ENCODE data around the gene HS6ST2. TPM values are rescaled to one million over a fixed set of nuclear protein-coding genes. Genes with fewer than 3 reads are reported as not detected.

Gene HS6ST2
- total RNA-seq, 1 donor from 2014 or later, result 29.1 TPM

- DNase-seq, result no peak
These were observed 285.1 kb downstream of the HS6ST2 start for GRCh38 chrX:132673331-132673730.

- no peak for DNase-seq
These were observed 287.2 kb downstream of the HS6ST2 start for GRCh38 chrX:132671229-132671641.

DNA sequence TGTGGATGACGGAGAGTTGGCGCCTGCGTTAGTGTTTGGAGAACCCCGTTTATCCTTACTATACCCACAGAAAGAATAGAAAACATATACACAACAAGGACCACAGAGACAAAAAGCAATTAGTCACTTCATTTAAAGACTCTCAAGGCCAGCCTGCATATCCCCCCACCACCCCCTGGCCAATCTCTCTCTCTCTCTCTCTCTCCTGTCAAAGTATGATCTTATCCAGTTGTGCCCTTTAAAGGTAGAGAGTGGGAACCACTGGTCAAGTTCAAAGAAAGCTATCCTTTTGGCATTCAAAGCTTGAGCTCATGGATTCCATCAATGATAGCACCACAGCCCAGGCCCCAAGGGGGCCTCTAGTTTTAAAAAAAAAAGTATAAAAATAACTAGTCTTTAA, 289.3 kb downstream of the HS6ST2 start:
- DNase-seq, result no peak

DNA sequence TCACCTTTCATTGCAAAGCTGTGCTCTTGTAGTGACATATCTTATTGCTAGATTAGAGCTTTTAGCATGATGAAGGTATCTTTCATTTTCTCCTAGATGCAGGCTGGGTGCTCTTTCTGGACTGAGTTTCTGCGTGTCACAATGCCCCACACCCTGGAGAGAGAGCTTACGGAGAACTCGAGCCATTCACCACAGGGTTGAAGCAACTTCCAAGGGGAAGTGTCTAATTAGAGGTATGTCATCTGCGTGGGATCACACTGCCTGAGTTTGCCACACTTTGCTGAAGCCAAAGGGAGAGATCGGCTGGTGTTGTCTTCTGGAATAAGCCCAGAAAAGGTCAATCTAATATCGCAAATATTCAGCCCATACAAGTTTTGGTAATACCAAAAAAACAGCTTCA, 290.3 kb downstream of the HS6ST2 start:
- no peak for DNase-seq

DNA sequence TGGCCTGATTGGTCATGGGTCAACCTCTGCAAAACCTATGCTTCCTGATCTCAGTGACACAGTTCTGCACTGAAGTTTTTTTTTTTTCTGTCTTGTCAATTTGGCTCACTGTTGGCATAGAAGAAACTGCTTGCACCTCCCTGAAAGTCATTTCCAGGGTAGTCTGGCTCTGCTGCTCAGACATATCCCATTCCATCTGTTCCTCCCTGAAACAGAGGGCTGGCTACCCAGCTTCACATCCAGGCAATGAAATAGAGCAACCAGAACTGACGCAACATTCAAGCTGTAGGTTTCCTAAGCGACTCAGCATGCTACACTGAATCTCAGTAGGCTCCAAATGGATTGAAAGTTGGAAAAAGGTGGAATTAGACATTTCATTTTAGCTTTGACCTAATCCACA, 292.8 kb downstream of the HS6ST2 start:
- no peak for DNase-seq

DNA sequence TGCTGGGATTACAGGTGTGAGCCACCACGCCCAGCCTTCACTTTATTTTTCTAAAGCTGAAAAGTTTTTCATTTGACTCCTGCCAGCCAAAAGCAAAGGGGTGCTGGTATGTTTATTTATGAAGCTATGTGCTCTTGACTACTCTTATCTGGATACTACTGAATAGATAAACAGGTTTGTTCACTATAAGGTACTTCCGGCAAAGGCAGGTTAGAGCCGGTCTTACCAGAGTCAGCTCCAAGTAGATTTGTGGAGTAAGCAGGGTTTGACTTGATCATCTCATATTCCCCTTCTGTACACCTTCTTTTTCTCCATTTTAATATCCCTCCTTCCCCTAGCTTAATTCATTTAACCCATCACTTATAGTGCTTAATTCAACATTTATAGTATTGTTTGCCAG, 294.2 kb downstream of the HS6ST2 start:
- DNase-seq, result no peak

DNA sequence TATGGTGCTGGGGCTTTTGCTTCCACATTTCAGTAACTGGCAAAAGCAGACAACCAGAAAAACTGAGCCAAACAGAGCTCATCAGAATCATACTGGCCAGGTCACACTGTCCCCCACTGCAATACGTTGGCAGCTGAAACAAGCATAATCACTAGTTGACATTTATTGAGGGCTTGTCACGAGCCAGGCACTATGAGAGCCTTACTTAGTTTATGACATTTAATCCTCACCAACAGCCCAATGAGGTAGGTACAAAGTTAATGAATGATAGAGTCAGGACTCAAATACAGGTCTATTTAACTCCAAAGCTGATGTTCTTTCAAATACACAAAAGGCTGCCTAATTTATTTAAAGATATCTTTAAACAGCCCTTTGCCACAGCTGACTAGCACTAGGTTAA, 295.6 kb downstream of the HS6ST2 start:
- DNase-seq, result no peak

DNA sequence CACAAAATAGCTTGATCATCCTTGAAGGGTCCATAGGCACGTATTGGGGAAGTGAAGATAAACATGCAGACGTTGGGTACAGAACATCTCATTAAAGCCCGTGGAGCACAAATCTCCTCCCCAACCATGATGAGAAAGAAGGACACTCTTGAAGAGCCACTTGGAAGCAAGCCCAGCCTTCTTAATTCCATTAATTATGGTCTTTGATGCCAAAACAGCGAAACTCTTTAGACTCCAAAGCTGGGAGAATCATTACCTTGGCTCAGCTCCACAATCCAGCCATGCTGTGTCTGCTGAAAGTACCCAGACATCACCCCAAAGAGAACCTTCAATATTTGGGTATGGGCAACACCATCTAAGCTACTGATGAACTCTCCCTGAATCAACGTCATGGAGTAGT, 300.6 kb downstream of the HS6ST2 start:
- peak; percentile 45 for DNase-seq

GRCh38 chrX:132652871-132653270, 305.6 kb downstream of the HS6ST2 start:
- DNase-seq, result no peak

- no peak for DNase-seq
These were observed 306.9 kb downstream of the HS6ST2 start for GRCh38 chrX:132651421-132652086.

- no peak for DNase-seq
These were observed 309.5 kb downstream of the HS6ST2 start for GRCh38 chrX:132648895-132649294.

- DNase-seq, result no peak
These were observed 319.0 kb downstream of the HS6ST2 start for GRCh38 chrX:132639446-132639845.

DNA sequence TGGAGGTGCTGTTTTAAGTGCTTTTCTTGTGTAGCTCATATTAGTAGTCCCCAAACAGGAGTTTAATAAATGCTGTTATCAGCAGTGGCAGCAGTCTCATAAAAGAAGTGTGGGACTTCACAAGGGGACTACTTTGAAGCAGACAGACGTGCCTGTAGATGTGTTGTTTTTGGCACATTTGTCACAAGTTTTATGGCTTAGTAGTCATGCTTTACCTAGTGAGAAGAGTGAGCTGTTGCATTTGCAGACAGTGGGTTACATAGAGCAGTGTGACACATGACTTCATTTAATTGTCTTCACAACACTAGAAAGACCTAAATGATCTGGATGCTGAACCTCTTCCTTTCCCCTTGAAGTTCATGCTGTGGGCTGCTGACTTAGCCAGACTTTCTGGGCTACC, 320.1 kb downstream of the HS6ST2 start:
- DNase-seq, result no peak

- DNase-seq, result peak; percentile 10
These were observed 322.3 kb downstream of the HS6ST2 start for GRCh38 chrX:132636080-132636479.

DNA sequence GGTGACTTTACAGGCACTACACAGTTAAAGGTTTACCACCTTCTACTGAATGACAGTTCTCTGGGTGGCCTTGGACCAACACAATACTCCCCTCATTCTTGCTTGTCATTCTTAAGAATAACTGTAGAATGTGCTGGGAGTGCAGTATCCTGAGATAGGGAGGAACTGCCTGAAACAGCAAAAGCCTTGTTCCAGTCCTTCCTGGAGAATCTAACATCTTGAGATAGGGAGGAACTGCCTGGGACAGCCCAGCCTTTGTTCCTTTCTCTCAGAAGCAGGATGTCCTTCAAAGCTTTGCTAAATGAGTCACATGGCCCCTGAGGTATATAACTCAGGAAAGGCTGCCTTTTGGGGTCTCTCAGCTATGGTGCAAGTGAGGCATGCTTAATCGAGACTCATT, 323.9 kb downstream of the HS6ST2 start:
- no peak for DNase-seq

DNA sequence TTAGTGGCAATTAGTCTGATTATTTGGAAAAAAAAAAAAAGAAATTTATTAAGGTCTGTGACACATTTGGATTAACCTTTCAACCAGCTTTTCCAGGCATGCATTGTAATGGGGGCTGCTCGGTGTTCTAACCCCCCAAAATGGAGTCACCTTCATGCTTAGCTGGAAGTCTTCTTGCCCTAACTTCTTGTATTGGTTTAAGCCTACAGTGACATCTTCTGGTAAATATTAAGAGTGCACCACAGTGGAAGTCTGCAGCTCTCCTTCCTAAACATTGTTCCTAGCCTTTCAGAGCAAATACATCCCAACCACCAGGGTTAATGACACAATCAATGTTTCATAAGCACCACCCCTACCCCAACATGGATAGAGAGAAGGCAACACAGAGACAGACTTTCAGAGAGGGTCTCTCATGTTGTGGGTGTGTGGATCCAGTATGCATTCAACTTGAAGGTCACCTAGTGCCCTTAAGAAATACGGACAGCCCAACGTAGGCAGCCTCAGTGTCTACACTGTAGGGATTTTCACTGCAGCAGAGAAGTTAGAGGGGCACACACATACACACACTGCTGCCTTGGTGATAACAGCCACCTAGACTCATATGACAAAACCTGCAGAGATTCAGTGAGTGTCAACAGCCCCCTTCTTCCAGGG, 326.7 kb downstream of the HS6ST2 start:
- peak; percentile 38 for DNase-seq

GRCh38 chrX:132624466-132624865, 334.0 kb downstream of the HS6ST2 start:
- DNase-seq, result no peak

DNA sequence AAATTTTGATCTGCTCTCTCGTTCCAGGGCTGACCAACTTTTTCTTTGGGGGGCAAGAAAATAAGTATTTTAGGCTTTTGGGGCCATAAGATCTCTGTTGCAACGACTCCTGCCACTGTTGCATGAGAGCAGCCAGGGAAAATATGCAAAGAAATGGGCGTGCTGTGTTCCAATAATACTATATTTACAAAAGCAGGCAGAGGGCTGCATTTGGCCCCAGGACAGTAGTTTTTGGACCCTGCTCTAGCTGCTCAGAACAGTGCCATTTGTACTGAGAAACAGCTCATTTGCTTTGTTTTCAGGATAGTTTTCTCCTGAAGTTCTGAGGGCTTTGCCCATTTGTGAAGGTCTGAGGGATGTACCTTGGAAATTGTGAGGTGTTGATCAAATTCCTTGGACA, 334.5 kb downstream of the HS6ST2 start:
- DNase-seq, result no peak

DNA sequence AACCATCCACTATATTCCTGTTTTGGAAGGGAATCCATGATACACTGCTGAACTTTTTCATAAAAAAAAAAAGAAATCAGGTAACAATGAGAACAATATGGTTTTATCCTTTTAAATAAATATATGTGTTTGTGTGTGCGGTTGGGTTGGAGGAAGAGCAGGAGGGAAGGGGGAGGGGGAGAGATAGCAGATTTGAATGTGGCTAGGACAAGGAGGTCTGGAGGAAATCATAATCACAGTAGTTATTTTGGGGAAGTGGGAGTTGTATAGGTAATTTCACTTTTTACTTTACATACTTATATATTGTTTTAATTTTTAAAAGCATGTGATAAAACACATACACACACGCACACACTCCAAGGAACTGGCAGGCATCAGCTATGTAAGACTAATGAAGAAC, 335.1 kb downstream of the HS6ST2 start:
- DNase-seq, result no peak

- no peak for DNase-seq
These were observed 336.3 kb downstream of the HS6ST2 start for GRCh38 chrX:132622130-132622529.

GRCh38 chrX:132618810-132619209, 339.6 kb downstream of the HS6ST2 start:
- DNase-seq, result no peak

DNA sequence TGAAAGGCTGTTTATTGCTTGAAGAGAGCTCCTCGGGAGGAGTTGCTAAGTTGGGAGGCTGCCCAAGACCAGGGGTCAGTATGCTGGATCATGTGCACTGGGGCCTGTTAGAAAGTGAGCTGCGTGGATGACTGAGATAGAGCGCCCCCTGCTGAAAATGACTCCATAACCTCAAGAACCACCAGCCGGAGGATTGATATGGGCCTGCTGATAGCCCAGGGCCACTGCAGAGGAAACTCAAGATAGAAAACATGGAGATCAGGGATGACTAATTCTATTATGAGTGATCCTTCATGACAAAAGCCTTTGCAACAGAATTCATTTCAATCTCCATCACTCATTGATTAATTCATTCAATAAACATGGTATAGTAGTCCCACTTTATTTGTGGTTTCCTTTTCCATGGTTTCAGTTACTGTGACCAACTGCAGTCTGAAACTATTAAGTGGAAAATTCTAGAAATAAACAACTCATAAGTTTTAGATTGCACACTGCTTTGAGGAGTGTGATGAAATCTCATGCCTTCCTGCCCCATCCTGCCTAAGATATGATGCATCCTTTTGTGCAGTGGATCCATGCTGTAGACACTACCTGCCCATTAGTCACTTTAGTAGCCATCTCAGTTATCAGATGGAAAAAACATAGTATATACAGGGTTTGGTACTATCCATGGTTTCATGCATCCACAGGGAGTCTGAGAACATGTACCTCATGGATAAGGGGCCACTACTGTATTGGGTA, 342.9 kb downstream of the HS6ST2 start:
- peak; percentile 46 for DNase-seq

DNA sequence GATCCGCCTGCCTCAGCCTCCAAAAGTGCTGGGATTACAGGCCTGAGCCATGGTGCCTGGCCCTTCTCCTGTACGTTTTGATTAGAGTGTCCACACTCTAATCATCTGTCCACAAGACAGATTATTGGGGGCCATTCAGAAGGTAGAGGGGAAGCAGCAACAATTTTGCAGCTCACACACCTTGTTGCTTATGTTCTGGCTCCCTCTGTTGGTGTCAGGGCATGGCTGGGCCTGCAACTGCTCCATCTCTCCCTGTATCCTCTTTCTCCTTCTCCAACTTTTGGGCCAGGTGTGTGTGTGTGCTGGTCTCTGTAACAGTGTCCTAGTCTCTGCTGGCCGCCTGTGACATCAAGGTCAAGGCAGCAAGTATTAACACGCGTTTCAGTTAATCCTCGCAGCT, 344.1 kb downstream of the HS6ST2 start:
- peak; percentile 35 for DNase-seq

GRCh38 chrX:132613801-132614200, 344.6 kb downstream of the HS6ST2 start:
- DNase-seq, result no peak

Measured in tongue (tissue), 2 donors.